ENCODE results near the gene ATP6AP1.
"Not testable (repeated sequence)": the region's sequence is repeated elsewhere in the genome, so short reads cannot be mapped to it uniquely, and the experiment has no call there.

The ATP6AP1 gene

DNA sequence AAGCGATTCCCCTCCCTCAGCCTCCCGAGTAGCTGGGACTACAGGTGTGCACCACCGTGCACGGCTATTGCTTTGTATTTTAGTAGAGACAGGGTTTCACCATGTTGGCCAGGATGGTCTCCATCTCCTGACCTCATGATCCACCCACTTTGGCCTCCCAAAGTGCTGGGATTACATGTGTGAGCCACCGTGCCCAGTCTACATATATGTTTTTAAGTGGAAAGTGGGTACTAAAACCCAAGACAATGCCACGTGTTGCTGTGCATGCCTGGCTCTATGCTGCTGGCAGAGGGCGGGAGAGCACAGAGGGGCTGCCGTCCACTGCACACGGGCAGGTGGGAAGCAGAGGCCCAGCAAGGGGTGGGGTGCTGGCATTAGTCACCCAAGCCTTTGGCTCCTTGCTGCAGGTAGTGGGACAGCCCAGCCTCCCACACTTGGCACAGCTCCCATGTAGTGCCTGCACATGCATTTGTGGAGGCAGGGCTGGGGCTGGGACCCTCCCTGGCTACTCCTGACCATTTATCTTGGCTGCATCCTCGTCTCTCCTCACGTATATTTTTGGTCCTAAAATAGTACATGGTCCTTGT, 45.9 kb upstream of the ATP6AP1 start:
- TF ChIP-seq, protein P1, sequence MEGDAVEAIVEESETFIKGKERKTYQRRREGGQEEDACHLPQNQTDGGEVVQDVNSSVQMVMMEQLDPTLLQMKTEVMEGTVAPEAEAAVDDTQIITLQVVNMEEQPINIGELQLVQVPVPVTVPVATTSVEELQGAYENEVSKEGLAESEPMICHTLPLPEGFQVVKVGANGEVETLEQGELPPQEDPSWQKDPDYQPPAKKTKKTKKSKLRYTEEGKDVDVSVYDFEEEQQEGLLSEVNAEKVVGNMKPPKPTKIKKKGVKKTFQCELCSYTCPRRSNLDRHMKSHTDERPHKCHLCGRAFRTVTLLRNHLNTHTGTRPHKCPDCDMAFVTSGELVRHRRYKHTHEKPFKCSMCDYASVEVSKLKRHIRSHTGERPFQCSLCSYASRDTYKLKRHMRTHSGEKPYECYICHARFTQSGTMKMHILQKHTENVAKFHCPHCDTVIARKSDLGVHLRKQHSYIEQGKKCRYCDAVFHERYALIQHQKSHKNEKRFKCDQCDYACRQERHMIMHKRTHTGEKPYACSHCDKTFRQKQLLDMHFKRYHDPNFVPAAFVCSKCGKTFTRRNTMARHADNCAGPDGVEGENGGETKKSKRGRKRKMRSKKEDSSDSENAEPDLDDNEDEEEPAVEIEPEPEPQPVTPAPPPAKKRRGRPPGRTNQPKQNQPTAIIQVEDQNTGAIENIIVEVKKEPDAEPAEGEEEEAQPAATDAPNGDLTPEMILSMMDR (IDR thresholded peaks at IDR 0.05), result no peak
- TF ChIP-seq ZFX (IDR thresholded peaks at IDR 0.05; ENCODE audit: borderline replicate concordance), result no peak
- H3K27ac ChIP-seq, result peak overlapping the region; percentile 2; the same call in 1 of the 2 replicates

DNA sequence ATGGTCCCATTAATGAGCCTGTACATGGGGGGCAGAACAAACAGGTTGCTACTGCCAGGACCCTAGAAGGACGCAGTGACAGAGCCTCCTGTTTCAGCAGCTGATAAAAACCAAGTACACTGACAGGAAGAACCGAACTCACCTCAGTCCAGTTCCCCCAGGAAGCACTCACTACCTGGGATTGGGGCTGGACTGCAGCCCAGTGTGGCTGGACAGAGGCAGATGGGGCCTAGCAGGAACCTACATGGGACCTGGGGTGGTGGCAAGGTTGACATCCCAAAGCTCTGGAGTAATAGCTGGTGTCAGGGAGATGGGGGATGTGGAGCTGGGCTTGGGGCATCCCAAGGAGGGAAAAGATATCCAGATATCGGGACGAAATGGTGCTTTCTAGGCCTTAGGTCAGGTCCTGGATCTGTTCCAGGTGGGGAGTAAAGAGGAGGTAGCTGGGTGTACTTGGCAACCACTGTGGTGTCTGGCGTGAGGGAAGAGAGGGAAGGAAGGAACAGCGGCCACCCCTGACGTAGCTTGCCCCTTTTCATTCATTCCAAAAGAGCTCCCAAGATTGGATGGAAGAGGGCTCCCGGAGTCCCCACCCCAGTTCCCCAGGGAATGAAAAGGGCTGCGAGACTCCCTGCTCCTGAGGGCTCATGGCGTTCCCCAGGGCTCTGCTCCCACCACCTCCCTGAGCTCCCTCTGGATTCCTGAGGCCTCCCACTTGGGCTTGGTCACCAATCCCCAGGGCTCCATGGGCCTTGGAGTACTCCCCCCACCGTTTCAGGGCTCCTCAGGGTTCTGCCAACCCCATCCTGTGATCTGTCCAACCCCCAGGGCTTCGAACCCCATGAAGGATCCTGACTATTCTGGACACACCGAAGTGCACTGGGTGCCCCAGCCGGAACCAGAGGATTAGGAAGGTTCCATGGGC, 44.9 kb upstream of the ATP6AP1 start:
- TF ChIP-seq ZFX (IDR thresholded peaks at IDR 0.05; ENCODE audit: borderline replicate concordance), result no peak
- TF ChIP-seq, protein P1 (IDR thresholded peaks at IDR 0.05), result no peak
- peak overlapping the region; percentile 2; the same call in 1 of the 2 replicates for H3K27ac ChIP-seq

DNA sequence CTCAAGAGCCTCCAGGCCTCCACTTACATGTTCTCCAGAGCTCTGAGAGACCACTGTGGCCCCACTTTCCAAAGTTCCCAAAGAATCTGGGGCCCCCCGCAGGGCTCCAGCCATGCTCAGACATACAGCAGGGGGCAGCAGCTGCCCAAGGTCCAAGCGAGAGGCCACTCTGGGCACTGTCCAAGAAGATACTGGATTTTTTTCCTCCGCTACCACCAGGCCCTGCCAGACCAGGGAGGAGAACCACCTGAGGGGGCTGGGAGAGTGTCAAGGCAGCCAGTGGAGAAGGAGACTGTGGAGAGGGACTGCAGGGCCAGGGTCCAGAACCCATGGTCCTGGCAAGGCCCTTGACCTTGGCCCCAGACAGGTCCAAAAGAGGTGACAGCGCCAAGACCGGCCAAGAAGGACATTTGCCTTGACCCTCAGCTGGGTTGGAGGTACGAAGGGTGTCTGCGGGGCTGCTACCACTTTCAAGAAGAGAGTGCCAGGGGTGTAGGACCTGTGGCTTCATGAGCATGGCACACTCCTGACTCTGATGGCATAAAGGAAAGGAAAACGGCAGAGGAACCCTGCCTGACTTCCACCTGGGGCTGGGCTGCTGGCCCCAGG, 44.1 kb upstream of the ATP6AP1 start:
- TF ChIP-seq ZFX (IDR thresholded peaks at IDR 0.05; ENCODE audit: borderline replicate concordance), result no peak
- H3K27ac ChIP-seq, result no peak overlapping the region

DNA sequence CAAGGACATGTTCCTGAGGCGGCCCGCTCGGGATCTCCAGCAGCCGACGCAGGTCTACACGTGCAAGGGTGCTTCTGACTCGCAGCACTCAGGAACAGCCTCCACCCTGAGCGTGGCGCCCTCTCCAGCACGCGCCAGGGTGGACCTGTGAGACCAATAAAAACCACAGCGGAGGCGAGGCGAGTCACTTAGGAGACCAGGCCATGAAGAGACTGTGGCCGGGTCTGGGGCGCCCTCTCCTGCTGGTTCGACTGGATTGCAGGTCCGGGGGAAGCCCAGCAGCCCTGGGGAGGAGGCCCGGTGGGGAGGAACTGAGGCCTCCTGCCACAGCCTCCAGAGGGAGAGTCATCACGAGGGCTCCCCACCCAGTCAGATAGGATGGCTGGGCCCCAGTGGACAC, 40.4 kb upstream of the ATP6AP1 start:
- not testable (repeated sequence) for H3K27ac ChIP-seq

DNA sequence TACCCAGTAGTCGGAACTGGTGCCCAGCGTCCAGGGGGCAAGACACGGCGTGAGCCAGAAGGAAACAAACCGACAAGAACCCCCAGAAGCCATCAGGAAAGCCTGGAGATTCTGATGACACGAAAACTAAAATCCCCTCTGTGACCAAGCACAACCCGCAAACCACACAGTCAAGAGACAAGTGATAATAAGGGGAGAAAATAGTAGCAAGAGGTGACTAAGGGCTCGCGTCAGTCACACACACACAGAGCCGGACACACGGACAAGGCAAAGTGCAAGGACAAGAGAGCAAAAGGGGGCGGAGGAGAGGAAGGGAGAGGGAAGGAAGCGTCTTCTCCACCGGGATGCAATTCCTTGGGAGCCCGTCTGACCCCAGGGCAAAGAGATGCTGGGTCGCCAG, 39.8 kb upstream of the ATP6AP1 start:
- H3K27ac ChIP-seq, result not testable (repeated sequence)

DNA sequence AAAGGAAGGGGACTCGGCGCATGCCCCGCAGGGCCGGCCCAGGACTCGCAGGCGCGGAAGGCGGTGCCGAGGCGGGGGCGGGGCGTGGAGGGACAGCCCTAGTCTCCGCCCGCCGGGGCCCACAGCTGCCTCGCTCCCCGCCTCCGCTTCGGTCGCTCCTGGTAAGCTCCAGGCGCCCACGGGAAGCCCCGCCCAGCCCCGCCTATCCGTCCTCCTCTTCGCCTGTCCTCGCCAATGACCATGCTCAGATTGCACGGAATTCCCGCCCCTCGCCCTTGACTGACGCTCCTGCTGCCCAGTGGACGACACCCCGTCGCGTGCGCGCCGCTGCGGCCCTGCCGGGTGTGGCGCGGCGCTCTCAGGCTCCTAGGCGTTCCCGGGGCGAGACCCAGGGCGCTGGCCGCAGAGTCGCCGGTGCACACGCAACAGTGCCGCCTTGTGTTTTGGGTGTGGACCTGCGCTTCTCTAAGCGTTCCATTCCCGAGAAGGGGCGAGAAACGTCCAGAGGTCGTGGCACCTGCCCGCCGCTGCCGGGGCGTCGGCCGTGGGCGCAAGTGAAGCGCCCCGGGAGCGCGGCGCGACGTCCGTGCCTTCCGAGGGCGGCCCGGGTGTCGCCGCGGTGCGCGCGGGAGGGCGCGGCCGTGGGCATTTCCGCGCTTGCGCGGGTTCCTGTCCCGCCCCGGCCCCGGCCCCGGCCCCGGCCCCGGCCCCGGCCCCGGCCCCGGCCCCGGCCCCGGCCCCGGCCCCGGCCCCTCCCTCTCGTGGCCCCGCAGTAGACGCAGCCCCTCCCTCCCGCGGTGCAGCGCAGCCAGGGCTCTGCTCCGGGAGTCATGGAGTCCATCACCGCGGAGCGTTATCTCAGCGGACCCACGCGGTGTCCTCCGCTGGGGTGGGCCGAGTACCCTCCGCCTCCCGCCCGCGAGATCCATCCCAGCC, 38.4 kb upstream of the ATP6AP1 start:
- not testable (repeated sequence) for H3K27ac ChIP-seq

DNA sequence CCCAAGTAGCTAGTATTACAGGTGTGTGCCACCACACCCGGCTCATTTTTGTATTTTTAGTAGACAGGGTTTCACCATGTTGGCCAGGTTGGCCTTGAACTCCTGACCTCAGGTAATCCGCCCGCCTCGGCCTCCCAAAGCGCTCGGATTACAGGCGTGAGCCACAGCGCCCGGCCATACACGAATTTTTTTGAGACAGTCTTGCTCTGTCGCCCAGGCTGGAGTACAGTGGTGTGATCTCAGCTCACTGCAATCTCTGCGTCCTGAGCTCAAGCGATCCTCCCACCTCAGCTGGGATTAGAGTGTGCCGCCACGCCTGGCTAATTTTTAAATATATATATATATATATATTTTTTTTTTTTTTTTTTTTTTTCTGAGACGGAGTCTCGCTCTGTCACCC, 32.1 kb upstream of the ATP6AP1 start:
- not testable (repeated sequence) for H3K27ac ChIP-seq

DNA sequence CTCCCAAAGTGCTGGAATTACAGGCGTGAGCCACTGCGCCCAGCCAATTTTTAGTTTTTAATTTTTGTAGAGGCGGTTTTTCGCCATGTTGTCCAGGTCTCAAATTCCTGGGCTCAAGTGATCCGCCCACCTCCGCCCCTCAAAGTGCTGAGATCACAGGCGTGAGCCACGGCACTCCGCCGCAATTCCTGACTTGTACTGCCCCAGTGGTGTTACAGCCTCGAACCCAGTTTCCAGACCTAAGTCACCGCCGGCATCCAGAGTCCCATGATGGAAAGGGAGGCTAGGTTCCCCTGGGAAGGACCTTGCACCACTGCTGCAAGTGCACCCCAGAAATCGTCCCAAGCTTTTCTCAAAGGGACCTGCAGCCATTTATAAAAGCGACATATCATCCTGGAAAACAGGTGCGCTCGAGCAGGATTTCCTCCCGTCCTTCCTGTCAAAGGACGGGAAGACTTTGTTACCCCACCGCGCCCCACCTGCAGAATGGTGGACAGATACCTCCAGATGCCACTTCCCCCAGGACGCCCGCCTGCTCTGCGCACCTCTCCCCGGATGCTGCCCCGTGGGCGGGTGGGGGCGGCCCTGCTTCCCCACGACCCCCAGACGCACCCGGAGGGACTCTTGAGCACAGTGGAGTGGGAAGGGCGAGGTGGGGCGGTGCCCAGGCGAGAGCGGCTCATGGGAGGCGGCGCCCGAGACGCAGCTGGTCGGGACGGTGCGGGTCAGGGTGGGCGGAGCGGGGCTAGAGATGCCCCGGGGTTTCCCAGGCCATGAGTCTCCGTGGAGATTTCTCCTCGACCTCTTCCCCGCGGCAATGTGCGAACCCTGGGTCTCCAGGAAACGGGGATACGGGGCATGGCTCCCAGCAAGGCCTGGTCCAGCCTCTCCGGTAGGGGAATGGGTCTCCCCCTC, 31.2 kb upstream of the ATP6AP1 start:
- peak overlapping the region; percentile 93 for H3K27ac ChIP-seq
- no peak for TF ChIP-seq ZFX (IDR thresholded peaks at IDR 0.05; ENCODE audit: borderline replicate concordance)
- TF ChIP-seq, protein P1 (IDR thresholded peaks at IDR 0.05), result no peak
